Upper lobe of right lung (tissue), 1 donor: ENCODE data around the gene ADGRD1. TPM values are rescaled to one million over a fixed set of nuclear protein-coding genes. Genes with fewer than 3 reads are reported as not detected.
A peak's percentile ranks its signal among the peaks of the same experiment; 100 is the strongest.

Source experiments
- ATAC-seq: fragments of 200-7000 bp; cut with Tn5 transposase; one replicate; pipeline ENCODE4 v1.9.1; 2020; ENCODE audit warnings: mild to moderate bottlenecking, moderate library complexity
- DNase-seq: peaks from one replicate; pipeline ENCODE4 v3.0.0-alpha.2; 2020
- H3K27ac ChIP-seq: fragments of 200-600 bp; one replicate; pipeline ENCODE4 v1.8.0; 2022
- H3K27me3 ChIP-seq: fragments of 200-600 bp; one replicate; pipeline ENCODE4 v1.8.0; 2022; ENCODE audit warnings: mild to moderate bottlenecking
- H3K36me3 ChIP-seq: fragments of 200-600 bp; one replicate; pipeline ENCODE4 v1.8.0; 2022
- H3K4me1 ChIP-seq: fragments of 200-600 bp; one replicate; pipeline ENCODE4 v1.8.0; 2022
- H3K4me3 ChIP-seq: fragments of 200-600 bp; one replicate; pipeline ENCODE4 v1.8.0; 2022; ENCODE audit warnings: mild to moderate bottlenecking
- H3K9me3 ChIP-seq: fragments of 200-600 bp; one replicate; pipeline ENCODE4 v1.8.0; 2022
- intact Hi-C: fragments of 100-400 bp; cut with DNase I; formaldehyde crosslinking; loops from one replicate; pipeline ENCODE4 v1.11.0; 2022
- total RNA-seq: library from RNA; stranded (reverse); fragmentation: NEBNext Ultra II Directional; extraction: Animal tissue kit (Norgen Biotek cat#: 25700); gene quantifications from one replicate; pipeline ENCODE4 v1.2.1, GENCODE V29; 2021
- TF ChIP-seq, protein P1 (sequence below): fragments of 200-600 bp; IDR thresholded peaks from one replicate; pipeline ENCODE4 v1.8.0; 2022; ENCODE audit warnings: antibody characterized with exemption
- donor health status: DM: no; HTN: yes; CAD: no; lungs with severe emphysema.

The ADGRD1 gene
- total RNA-seq, 1 donor from 2014 or later = 113 TPM

- Histone ChIP-seq H3K27me3 (no peaks in the 10 kb centered on the region), H3K4me3 (no peak overlapping the region), H3K9me3 (no peaks in the 10 kb centered on the region), H3K4me1 (peaks cover 4% of the 10 kb centered on the region), H3K36me3 (peaks cover 35% of the 10 kb centered on the region), H3K27ac (no peak overlapping the region)
- TF ChIP-seq, protein P1, sequence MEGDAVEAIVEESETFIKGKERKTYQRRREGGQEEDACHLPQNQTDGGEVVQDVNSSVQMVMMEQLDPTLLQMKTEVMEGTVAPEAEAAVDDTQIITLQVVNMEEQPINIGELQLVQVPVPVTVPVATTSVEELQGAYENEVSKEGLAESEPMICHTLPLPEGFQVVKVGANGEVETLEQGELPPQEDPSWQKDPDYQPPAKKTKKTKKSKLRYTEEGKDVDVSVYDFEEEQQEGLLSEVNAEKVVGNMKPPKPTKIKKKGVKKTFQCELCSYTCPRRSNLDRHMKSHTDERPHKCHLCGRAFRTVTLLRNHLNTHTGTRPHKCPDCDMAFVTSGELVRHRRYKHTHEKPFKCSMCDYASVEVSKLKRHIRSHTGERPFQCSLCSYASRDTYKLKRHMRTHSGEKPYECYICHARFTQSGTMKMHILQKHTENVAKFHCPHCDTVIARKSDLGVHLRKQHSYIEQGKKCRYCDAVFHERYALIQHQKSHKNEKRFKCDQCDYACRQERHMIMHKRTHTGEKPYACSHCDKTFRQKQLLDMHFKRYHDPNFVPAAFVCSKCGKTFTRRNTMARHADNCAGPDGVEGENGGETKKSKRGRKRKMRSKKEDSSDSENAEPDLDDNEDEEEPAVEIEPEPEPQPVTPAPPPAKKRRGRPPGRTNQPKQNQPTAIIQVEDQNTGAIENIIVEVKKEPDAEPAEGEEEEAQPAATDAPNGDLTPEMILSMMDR = no peak
- ATAC-seq = no peak
- intact Hi-C loops = no loop called here
- no peak for DNase-seq
These were observed 13.9 kb downstream of the ADGRD1 start for GRCh38 chr12:130967636-130968035.

- TF ChIP-seq, protein P1 = no peak
- Histone ChIP-seq H3K27ac (no peak overlapping the region), H3K4me3 (no peak overlapping the region), H3K27me3 (no peaks in the 10 kb centered on the region), H3K4me1 (peaks cover 4% of the 10 kb centered on the region), H3K36me3 (peaks cover 44% of the 10 kb centered on the region), H3K9me3 (no peaks in the 10 kb centered on the region)
- no peak for ATAC-seq
- intact Hi-C loops = no loop called here
- no peak for DNase-seq
These were observed 14.9 kb downstream of the ADGRD1 start for GRCh38 chr12:130968611-130969010.

DNA sequence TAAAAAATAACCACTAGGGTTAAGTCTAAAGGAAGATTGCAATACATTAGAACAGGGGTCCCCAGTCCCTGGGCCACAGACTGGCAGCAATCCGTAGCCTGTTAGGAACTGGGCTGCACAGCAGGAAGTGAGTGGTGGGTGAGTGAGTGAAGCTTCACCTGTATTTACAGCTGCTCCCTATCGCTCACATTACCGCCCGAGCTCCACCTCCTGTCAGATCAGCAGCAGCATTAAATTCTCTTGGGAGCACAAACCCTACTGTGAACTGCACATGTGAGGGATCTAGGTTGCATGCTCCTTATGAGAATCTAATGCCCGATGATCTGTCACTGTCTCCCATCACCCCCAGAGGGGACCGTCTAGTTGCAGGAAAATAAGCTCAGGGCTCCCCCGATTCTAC lies 15.5 kb downstream of the ADGRD1 start:
- no peak for ATAC-seq
- intact Hi-C loops = no loop called here
- no peak overlapping the region for H3K27ac ChIP-seq

DNA sequence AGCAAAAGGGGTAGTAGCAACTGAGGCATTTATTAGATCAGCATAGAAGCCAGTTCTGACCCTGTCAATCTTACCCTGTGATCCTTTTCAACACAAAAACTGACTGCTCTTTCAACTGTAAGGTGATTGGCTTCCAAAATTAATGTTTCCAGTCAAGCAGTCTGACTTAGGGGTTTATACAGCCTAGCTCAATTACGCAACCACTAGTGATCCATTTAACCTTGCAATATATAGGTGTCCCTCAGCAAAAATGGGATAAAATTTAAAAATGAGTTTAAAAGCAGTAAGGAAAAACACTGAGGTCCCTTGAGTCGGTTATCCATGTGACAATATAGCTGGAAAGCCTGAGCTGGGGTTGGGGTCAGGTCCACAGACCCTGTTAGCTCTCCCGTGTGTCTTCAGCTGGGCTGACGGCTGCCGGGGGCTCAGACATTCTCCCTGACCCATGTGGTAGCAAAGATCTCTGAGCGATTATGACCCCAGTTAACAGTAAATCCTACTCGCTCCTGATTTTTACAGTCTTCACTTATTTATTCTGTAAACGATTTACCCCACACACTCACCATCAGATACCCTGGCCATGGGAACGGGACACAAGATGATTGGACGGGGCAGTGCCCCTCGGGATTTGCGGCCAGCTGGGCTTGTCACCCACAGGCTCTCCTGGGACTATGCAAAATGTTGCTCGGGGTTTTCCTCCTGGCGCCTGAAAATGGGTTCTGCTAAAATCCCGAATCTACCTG lies 16.6 kb downstream of the ADGRD1 start:
- H3K4me1 ChIP-seq = peaks cover 2% of the 10 kb centered on the region
- intact Hi-C loops = no loop called here
- TF ChIP-seq, protein P1 = no peak
- DNase-seq (peak; percentile 46), ATAC-seq (no peak)
- no peaks in the 10 kb centered on the region for H3K27me3 ChIP-seq
- peaks cover 60% of the 10 kb centered on the region for H3K36me3 ChIP-seq
- H3K9me3 ChIP-seq = no peaks in the 10 kb centered on the region
- no peak overlapping the region for H3K4me3 ChIP-seq
- no peak overlapping the region for H3K27ac ChIP-seq

More for the DNA sequence above, 15.5 kb downstream of the ADGRD1 start:
- DNase-seq = no peak
- Histone ChIP-seq H3K4me1 (peaks cover 4% of the 10 kb centered on the region), H3K27me3 (no peaks in the 10 kb centered on the region), H3K36me3 (peaks cover 49% of the 10 kb centered on the region), H3K4me3 (no peak overlapping the region), H3K9me3 (no peaks in the 10 kb centered on the region)
- TF ChIP-seq, protein P1 = no peak

DNA sequence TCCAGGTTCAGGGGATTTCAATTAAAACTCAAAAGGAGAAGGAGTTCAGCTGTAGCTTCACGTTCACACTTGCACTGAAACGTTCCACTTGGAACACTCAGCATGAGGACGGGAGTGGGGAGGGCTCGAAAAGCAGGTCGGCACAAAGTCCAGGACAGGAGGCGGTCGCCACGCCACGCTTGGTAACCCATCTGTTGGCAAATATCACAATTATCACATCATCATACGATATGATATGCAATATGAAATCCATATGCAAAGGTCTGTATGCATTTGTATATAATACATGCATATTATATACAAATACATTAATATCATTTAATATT lies 17.2 kb downstream of the ADGRD1 start:
- ATAC-seq (no peak), DNase-seq (peak; percentile 26)
- TF ChIP-seq, protein P1 = no peak
- Histone ChIP-seq H3K4me3 (no peak overlapping the region), H3K36me3 (peaks cover 65% of the 10 kb centered on the region), H3K4me1 (no peaks in the 10 kb centered on the region), H3K9me3 (no peaks in the 10 kb centered on the region), H3K27me3 (no peaks in the 10 kb centered on the region), H3K27ac (no peak overlapping the region)
- intact Hi-C loops = no loop called here
